ENCODE measurements around the gene DVL1. TPM values are rescaled to one million over a fixed set of nuclear protein-coding genes. Genes with fewer than 3 reads are reported as not detected.

Gene DVL1
- total and polyA plus RNA-seq, 2 of the 13 experiments (the other 11 are each of a cell fraction or from before 2014, with no cell fraction given), result 30.8 to 60.4 TPM

GRCh38 chr1:1305300-1306069 lies 43.7 kb downstream of the DVL1 start (continued):
- TF ChIP-seq HNF1A (IDR thresholded peaks at IDR 0.05; ENCODE audit: low read depth) (no peak), HNF1A (CRISPR knock-in tag; IDR thresholded peaks at IDR 0.05; ENCODE audit: borderline replicate concordance) (peak; percentile 28; the same call in 1 of the 2 replicates), ZHX1 (CRISPR knock-in tag; IDR thresholded peaks at IDR 0.05; ENCODE audit: low read depth) (0 out of 2 replicates have a peak, but pooled peaks have one; percentile 36), PAF1 (CRISPR knock-in tag; IDR thresholded peaks at IDR 0.05) (no peak), ATM (IDR thresholded peaks at IDR 0.05; ENCODE audit: borderline replicate concordance) (no peak), SNAPC2 (CRISPR knock-in tag; IDR thresholded peaks at IDR 0.05) (no peak), TCF12 (IDR thresholded peaks at IDR 0.05) (no peak), TCF12 (CRISPR knock-in tag; IDR thresholded peaks at IDR 0.05) (no peak), SMARCE1 (IDR thresholded peaks at IDR 0.05; ENCODE audit: borderline replicate concordance) (no peak), ZNF7 (CRISPR knock-in tag; IDR thresholded peaks at IDR 0.05) (no peak), HIVEP1 (CRISPR knock-in tag; IDR thresholded peaks at IDR 0.05) (no peak; the same call in 1 of the 2 replicates), SATB2 (CRISPR knock-in tag; IDR thresholded peaks at IDR 0.05) (no peak), USF2 (IDR thresholded peaks at IDR 0.05; ENCODE audit: low read depth, low read length) (no peak), USF2 (CRISPR knock-in tag; IDR thresholded peaks at IDR 0.05; ENCODE audit: borderline replicate concordance) (no peak), ZNF3 (CRISPR knock-in tag; IDR thresholded peaks at IDR 0.05) (no peak), BORCS8-MEF2B (CRISPR knock-in tag; IDR thresholded peaks at IDR 0.05) (no peak), ZFP1 (CRISPR knock-in tag; IDR thresholded peaks at IDR 0.05) (no peak), MIER2 (CRISPR knock-in tag; IDR thresholded peaks at IDR 0.05) (no peak)
- TF ChIP-seq, protein P1, sequence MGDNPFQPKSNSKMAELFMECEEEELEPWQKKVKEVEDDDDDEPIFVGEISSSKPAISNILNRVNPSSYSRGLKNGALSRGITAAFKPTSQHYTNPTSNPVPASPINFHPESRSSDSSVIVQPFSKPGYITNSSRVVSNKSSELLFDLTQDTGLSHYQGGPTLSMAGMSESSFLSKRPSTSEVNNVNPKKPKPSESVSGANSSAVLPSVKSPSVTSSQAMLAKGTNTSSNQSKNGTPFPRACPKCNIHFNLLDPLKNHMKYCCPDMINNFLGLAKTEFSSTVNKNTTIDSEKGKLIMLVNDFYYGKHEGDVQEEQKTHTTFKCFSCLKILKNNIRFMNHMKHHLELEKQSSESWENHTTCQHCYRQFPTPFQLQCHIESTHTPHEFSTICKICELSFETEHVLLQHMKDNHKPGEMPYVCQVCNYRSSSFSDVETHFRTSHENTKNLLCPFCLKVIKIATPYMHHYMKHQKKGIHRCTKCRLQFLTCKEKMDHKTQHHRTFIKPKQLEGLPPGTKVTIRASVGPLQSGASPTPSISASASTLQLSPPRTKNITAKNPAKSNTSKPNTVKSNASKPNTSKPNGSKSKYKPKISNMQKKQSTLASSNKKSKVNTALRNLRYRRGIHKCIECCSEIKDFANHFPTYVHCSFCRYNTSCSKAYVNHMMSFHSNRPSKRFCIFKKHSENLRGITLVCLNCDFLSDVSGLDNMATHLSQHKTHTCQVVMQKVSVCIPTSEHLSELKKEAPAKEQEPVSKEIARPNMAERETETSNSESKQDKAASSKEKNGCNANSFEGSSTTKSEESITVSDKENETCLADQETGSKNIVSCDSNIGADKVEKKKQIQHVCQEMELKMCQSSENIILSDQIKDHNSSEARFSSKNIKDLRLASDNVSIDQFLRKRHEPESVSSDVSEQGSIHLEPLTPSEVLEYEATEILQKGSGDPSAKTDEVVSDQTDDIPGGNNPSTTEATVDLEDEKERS (CRISPR knock-in tag; IDR thresholded peaks at IDR 0.05), result no peak

Measured in HepG2 (cell line).